IPS-15b (cell line): ENCODE data around the gene FBXO38.

ENCODE experiments used
- H3K27me3 ChIP-seq: one replicate; pipeline ENCODE4 v1.6.1; 2013; ENCODE audit warnings: low read length; ENCODE audit not compliant: control insufficient read depth, insufficient read depth
- H3K36me3 ChIP-seq: one replicate; pipeline ENCODE4 v1.6.1; 2013; ENCODE audit warnings: low read length; ENCODE audit not compliant: control insufficient read depth, insufficient read depth
- H3K4me1 ChIP-seq: one replicate; pipeline ENCODE4 v1.6.1; 2013; ENCODE audit warnings: mild to moderate bottlenecking, low read length; ENCODE audit not compliant: control insufficient read depth, insufficient read depth
- H3K4me3 ChIP-seq: one replicate; pipeline ENCODE4 v1.5.1; 2013; ENCODE audit warnings: low read depth, low read length
- H3K9ac ChIP-seq: one replicate; pipeline ENCODE4 v1.6.1; 2013; ENCODE audit warnings: low read depth, mild to moderate bottlenecking, low read length
- H3K9me3 ChIP-seq: one replicate; pipeline ENCODE4 v1.6.1; 2013; ENCODE audit warnings: mild to moderate bottlenecking, low read length; ENCODE audit not compliant: control insufficient read depth, insufficient read depth

Gene FBXO38

DNA sequence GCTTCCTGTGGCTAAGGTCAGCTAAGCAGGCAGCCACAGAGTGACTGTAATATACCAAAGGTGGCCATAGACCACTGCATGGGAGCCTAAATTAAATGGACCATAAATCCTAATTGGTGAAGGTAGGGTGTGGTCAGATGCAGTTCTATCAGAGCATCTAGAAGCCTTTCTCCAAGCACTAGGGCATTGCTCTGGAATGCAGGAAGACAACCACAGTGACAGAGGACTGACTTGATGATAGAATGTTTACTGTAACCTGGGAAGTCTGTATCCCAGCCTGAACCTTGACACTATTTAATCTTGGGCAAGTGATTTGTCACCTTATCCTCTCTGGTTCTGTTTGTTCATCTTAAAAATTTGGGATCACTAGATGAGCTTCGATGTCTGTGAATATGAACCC, 2.3 kb downstream of the FBXO38 start:
- Histone ChIP-seq H3K27me3 (no peaks in the 10 kb centered on the region), H3K4me1 (peaks cover 2% of the 10 kb centered on the region), H3K9ac (no peak overlapping the region), H3K36me3 (no peaks in the 10 kb centered on the region), H3K9me3 (no peaks in the 10 kb centered on the region), H3K4me3 (no peak overlapping the region)

- Histone ChIP-seq H3K4me3 (no peak overlapping the region), H3K9me3 (no peaks in the 10 kb centered on the region), H3K4me1 (peaks cover 4% of the 10 kb centered on the region), H3K36me3 (no peaks in the 10 kb centered on the region), H3K9ac (no peak overlapping the region), H3K27me3 (no peaks in the 10 kb centered on the region)
Measured at GRCh38 chr5:148387325-148387724, 3.6 kb downstream of the FBXO38 start.

- H3K4me3 ChIP-seq = no peak overlapping the region
- peaks cover 17% of the 10 kb centered on the region for H3K4me1 ChIP-seq
- no peak overlapping the region for H3K9ac ChIP-seq
- H3K9me3 ChIP-seq = no peaks in the 10 kb centered on the region
- no peaks in the 10 kb centered on the region for H3K27me3 ChIP-seq
- H3K36me3 ChIP-seq = no peaks in the 10 kb centered on the region
Measured at GRCh38 chr5:148388696-148389095, 4.9 kb downstream of the FBXO38 start.

DNA sequence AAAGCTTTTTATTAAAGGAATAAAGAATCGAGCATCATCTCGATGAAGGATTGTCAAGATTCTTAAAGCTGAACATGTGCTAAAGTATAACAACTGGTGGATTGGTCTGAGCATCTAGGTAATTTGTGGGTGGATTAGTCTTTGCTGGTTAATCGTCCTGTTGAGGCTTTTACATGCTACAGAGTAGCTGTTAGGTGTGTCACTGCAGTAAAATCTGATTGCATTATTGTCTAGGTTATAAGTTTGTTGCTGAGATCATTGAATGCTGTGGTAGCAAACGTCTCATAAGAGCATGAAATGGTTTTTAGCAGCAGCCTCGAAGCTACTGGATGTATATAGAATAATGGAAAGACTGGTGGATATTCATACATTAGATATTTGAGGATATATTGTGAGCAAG, 7.2 kb downstream of the FBXO38 start:
- Histone ChIP-seq H3K9ac (no peak overlapping the region), H3K4me1 (peaks cover 21% of the 10 kb centered on the region), H3K27me3 (no peaks in the 10 kb centered on the region), H3K36me3 (no peaks in the 10 kb centered on the region), H3K4me3 (no peak overlapping the region), H3K9me3 (no peaks in the 10 kb centered on the region)

DNA sequence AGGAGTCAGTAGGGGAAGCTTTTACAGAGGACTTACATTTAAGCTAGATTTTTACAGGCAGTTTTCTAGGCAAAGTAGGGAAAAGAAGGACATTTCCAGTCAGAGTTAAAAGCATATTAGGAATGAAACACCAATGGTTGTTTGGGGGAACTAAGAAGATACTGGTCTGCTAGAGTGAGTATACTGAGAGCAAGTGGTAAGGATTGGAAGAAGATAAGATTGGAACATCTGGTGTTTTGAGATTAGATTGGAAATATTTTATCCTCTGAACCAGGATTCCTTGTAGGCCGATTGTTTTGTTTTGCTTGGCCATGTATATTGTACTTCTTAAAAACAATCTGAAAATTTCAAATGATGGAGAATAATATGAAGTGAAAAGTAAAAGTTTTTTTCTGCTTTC, 7.7 kb downstream of the FBXO38 start:
- Histone ChIP-seq H3K9me3 (no peaks in the 10 kb centered on the region), H3K4me1 (peaks cover 21% of the 10 kb centered on the region), H3K36me3 (no peaks in the 10 kb centered on the region), H3K27me3 (no peaks in the 10 kb centered on the region), H3K9ac (no peak overlapping the region), H3K4me3 (no peak overlapping the region)

DNA sequence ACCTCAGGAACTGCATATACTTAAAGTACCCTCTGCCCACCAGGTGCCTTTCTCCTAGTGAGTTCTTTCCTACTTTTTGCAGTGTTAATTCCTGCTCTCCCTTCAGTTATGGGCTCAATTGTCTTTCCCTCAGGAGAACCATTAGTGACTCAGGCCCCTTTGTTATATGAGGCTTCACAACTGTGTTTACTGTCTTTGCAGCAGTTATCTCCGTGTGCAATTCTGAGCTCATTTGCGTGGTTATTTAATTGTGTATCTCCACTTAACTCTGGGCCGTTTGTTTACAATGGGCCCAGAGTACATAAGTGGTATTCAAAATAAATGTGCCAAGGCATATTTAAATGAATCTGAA, 9.6 kb downstream of the FBXO38 start:
- peaks cover 27% of the 10 kb centered on the region for H3K4me1 ChIP-seq
- no peak overlapping the region for H3K9ac ChIP-seq
- no peak overlapping the region for H3K4me3 ChIP-seq
- H3K36me3 ChIP-seq = no peaks in the 10 kb centered on the region
- H3K9me3 ChIP-seq = no peaks in the 10 kb centered on the region
- H3K27me3 ChIP-seq = no peaks in the 10 kb centered on the region

DNA sequence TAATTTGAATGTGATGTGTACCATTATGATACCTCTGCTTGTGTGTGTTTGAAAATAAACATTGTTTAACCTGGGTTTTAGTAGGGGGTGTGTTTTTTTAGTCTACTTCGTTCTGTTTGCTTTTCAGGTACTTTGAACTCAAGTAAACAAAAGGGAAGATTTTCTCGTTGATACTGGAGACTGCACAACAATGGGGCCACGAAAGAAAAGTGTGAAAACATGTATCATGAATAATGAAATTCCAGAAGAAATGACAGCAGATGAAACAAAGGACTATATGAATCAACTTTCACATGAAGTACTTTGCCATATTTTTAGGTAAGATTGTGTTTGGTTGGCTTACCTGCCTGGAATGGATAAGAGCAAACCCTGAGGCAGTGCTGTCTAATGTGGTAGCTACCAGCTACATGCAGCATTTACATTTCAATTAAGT, 10.8 kb downstream of the FBXO38 start:
- no peaks in the 10 kb centered on the region for H3K36me3 ChIP-seq
- H3K27me3 ChIP-seq = no peaks in the 10 kb centered on the region
- no peaks in the 10 kb centered on the region for H3K9me3 ChIP-seq
- H3K9ac ChIP-seq = no peak overlapping the region
- no peak overlapping the region for H3K4me3 ChIP-seq
- peaks cover 33% of the 10 kb centered on the region for H3K4me1 ChIP-seq

- Histone ChIP-seq H3K4me1 (peaks cover 33% of the 10 kb centered on the region), H3K36me3 (no peaks in the 10 kb centered on the region), H3K27me3 (no peaks in the 10 kb centered on the region), H3K4me3 (no peak overlapping the region), H3K9ac (no peak overlapping the region), H3K9me3 (no peaks in the 10 kb centered on the region)
Measured at GRCh38 chr5:148395031-148395430, 11.3 kb downstream of the FBXO38 start.

- H3K4me1 ChIP-seq = peaks cover 24% of the 10 kb centered on the region
- no peak overlapping the region for H3K9ac ChIP-seq
- H3K27me3 ChIP-seq = no peaks in the 10 kb centered on the region
- no peaks in the 10 kb centered on the region for H3K9me3 ChIP-seq
- no peaks in the 10 kb centered on the region for H3K36me3 ChIP-seq
- H3K4me3 ChIP-seq = no peak overlapping the region
Measured at GRCh38 chr5:148397968-148398595, 14.3 kb downstream of the FBXO38 start.

DNA sequence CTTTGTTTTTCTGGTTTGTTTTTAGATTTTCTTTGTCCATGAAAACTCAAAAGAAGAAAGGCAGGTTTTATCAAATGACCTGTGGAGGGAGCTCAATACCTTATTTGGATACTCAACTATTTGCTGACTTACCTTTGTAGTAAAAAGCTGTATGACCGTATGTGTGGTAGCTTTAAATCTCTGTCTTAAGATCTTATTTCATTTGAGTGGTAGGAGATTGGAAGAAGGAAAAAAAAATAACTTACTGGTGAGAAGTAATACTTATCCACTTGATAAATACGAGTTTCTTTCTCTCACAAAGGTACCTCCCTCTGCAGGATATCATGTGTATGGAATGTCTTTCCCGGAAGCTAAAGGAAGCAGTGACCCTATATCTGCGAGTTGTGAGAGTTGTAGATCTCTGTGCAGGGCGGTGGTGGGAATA, 15.0 kb downstream of the FBXO38 start:
- Histone ChIP-seq H3K36me3 (no peaks in the 10 kb centered on the region), H3K4me3 (no peak overlapping the region), H3K4me1 (peaks cover 17% of the 10 kb centered on the region), H3K9me3 (no peaks in the 10 kb centered on the region), H3K27me3 (no peaks in the 10 kb centered on the region), H3K9ac (no peak overlapping the region)

DNA sequence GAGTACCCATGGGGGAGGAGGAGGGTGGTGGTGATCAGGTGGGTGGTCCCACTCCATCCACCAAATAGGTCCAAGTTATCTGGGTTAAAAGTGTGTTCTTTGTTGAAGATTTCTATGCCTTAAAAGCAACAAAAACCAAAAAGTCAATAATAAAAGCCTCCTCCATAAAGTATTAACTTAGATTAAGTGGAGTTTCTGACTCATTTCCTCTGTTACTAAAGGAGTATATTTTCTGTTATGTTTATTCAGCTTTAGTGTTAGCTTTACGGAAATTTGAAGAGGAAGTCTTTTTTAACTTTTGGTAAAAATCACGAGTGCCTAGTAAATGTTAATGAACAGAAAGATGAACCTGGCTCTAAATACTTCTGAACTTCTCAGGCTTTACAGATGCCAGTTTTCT, 17.8 kb downstream of the FBXO38 start:
- no peaks in the 10 kb centered on the region for H3K9me3 ChIP-seq
- no peaks in the 10 kb centered on the region for H3K27me3 ChIP-seq
- H3K4me3 ChIP-seq = no peak overlapping the region
- peaks cover 11% of the 10 kb centered on the region for H3K4me1 ChIP-seq
- H3K36me3 ChIP-seq = peaks cover 4% of the 10 kb centered on the region
- no peak overlapping the region for H3K9ac ChIP-seq

- Histone ChIP-seq H3K9me3 (no peaks in the 10 kb centered on the region), H3K4me3 (no peak overlapping the region), H3K9ac (no peak overlapping the region), H3K36me3 (peaks cover 4% of the 10 kb centered on the region), H3K4me1 (peaks cover 5% of the 10 kb centered on the region), H3K27me3 (no peaks in the 10 kb centered on the region)
Measured at GRCh38 chr5:148403344-148403743, 19.6 kb downstream of the FBXO38 start.
